Fibroblast of skin of left quadriceps (primary cell): ENCODE measurements around the gene DDX21.
"Not testable (repeated sequence)": the region's sequence is repeated elsewhere in the genome, so short reads cannot be mapped to it uniquely, and the experiment has no call there.

Experiments
- DNase-seq, 2 experiments: peaks; one replicate each; pipeline ENCODE4 v3.0.0-alpha.2; 2013; ENCODE audit warnings: low read depth in 2 of 2

The DDX21 gene

DNA sequence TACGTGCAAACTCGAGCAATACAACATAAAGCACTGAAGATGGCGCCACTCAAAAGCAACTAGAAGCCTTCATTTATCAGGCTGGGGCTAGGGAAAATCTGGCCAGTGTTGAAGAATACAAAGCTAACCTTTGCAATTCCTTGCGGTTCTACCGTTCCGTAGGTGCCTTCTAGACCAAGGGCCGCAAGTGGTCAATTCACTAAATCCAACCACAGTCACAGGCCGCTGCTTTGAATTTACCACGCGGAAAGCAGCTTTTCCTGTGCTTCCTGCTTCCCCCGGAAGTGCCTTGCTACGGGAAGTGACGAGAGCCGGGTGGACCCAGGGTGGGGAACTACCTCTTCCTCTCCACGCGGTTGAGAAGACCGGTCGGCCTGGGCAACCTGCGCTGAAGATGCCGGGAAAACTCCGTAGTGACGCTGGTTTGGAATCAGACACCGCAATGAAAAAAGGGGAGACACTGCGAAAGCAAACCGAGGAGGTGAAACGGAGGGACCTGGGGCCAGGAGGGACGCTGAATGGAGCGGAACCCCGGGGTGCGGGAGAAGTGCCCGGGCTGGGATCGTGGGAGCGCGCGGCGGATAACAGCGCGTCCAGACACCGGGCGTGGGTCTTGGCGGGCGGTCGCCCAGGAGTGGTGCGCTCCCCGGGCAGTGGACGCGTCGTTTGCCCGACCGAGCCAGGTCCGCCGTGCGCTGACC is at the start of gene DDX21:
DDX21 (plus strand) TSS at position 339 of the 701 bp plus-strand sequence; CDS start at position 395, 56 bp downstream.
- DNase-seq, result peak; percentile 72 to 73

DNA sequence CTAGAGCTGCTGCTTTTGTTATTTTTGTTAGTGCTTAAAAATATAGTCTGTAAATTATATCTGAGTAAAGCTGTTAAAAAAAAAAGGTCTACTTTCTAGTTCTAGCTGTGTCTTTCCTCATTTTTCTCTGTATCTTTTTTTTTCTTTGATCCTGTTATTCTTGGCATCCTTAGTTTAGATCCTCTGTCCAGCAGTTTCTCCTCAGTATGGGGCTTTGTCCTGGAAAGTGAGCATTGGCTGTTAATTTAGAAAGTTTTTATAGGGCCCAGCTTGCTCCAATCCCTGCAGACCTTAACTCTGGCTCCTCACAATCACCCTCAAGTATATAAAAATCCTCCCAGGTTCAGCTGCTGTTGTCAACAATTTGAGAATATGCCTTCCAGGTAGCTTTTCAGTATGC is 31.4 kb upstream of the DDX21 start:
- DNase-seq, result no peak

DNA sequence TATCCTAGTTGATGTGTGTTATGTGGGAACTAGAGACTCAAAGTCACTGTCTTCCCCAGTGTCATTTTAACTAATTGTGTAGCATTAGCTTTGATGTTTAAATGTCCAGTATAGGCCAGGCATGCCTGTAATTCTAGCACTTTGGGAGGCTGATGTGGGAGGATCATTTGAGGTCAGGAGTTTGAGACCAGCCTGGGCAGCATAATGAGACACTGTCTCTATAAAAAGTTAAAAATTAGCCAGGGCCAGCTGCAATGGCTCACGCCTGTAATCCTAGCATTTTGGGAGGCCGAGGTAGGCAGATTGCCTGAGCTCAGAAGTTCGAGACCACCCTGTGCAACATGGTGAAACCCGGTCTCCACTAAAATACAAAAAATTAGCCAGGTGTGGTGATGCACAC is 30.5 kb upstream of the DDX21 start:
- no peak for DNase-seq

DNA sequence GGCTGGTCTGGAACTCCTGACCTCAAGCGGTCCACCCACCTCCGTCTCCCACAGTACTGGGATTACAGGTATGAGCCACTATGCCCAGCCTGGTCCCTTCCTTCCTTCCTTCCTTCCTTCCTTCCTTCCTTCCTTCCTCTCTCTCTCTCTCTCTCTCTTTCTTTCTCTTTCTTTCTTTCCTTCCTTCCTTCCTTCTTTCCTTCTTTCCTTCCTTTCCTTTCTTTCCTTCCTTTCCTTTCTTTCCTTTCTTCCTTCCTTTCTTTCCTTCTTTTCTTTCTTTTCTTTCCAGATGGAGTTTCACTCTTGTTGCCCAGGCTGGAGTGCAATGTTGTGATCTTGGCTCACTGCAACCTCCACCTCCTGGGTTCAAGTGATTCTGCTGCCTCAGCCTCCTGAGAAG is 26.8 kb upstream of the DDX21 start:
- not testable (repeated sequence) for DNase-seq

DNA sequence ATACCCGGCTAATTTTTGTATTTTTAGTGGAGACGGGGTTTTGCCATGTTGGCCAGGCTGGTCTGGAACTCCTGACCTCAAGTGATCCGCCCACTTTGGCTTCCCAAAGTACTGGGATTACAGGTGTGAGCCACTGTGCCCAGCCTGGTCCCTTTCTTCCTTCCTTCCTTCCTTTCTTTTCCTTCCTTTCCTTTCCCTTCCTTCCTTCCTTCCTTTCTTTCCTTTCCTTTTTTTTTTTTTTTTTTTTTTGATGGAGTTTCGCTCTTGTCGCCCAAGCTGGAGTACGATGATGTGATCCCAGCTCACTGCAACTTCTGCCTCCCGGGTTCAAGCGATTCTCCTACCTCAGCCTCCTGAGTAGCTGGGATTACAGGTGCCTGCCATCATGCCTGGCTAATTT is 26.1 kb upstream of the DDX21 start:
- not testable (repeated sequence) for DNase-seq

GRCh38 chr10:68932860-68933259 is 23.1 kb upstream of the DDX21 start:
- DNase-seq, result not testable (repeated sequence)

DNA sequence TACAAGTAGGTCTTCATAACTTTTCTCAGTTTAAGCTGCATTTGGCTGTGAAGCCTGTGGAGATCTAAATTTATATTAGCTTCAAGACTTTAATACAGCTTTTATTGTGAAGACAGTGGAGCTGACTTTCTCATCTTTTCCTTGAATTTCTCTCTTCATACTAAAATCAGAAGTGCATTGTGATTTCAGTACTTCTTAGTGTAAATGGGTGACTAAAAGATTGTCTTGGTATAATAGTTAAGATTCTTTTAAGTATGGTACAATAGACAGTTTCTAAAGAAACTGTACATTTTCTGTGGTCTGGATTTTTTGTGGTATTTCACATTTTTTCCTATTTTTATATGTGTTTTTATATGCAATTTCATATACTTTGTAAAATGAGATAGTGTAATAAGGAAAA is 21.0 kb upstream of the DDX21 start:
- DNase-seq, result no peak

- no peak for DNase-seq
Observed at GRCh38 chr10:68938117-68938516, 17.9 kb upstream of the DDX21 start.

GRCh38 chr10:68938884-68939283 is 17.1 kb upstream of the DDX21 start:
- DNase-seq, result no peak

DNA sequence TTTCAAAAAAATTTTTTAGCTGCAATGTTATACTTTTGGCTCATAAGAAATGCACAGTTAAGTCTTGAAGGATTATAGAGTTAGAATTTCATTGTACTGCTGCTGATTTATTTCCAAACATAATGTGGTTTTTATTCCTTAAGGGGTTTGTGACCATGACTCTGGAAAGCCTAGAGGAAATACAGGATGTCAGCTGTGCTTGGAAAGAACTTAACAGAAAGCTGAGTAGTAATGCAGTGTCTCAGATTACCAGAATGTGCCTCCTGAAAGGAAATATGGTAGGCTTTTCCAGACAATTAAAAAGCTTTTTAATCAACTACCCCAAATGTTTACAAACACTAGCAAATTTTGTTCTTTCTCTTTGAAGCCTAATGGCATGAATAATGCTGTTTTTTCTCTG is 15.1 kb upstream of the DDX21 start:
- DNase-seq, result not testable (repeated sequence)

DNA sequence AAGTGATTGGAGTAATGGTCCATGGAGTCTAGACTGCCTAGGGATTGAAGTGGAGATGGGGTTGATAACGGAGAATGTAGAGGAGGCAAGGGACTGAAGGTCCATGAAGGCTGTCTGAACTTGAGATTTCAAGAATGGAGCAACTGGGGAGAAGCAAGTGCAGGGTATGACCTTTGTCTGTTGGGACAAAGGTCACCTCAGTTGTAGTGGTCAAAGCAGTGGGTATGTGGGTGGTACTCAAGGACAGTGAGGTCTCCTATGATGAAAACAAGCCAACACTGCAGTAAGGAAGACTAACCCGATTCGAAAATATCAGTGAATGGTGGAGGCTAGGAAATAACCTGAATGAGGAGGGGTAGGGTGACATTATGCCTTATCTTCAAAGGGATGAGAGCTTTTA is 5.4 kb upstream of the DDX21 start:
- no peak for DNase-seq

DNA sequence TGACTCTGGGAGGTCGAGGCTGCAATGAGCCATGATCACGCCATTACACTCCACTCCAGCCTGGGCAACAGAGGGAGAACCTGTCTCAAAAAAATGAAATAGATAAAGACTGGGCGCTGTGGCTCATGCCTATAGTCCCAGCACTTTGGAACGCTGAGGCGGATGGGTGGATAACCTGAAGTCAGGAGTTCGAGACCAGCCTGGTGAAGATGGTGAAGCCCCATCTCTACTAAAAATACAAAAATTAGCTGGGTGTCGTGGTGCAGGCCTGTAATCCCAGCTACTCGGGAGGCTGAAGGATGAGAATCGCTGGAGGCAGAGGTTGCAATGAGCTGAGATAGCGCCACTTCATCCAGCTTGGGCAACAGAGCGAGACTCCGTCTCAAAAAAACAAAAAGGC is 1.1 kb upstream of the DDX21 start:
- no peak for DNase-seq

DNA sequence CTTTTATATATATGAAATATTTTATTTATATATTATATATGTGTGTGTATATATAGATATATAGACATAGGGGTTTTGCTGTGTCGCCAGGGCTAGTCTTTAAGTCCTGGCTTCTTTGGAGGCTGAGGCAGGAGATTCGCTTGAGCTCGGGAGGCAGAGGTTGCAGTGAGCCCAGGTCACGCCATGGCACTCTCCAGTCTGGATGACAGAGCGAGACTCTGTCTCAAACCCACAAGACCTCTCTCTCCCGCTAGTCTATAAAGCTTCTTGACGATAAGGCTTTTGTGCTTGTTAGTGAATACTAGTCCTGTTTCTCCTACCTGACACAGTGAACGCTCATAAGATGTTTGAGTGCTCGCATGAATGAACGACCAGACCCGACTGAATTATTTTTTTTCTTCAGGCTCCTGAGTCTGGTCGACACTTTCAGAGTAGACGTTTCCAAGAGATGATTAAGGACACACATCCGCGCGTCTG is 577 bp upstream of the DDX21 start:
- DNase-seq, result no peak

DNA sequence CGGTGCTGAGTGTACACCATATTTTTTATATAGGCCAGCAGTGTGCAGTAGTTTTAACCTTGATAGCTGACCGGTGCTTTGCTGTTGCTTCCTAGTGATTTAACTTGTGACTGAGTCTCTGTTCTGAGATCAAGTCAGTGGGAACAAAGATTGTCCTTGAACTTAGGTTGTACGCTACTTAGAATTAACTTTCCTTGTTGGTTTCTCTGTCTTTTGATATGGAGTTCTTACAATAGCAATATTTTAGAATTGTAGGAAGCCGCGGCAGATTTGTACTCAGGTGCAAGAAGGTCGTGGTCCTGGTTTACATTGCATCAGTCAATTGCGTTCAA is 1.3 kb downstream of the DDX21 start:
- DNase-seq, result no peak

GRCh38 chr10:68957654-68958053 is 1.7 kb downstream of the DDX21 start:
- DNase-seq, result no peak

DNA sequence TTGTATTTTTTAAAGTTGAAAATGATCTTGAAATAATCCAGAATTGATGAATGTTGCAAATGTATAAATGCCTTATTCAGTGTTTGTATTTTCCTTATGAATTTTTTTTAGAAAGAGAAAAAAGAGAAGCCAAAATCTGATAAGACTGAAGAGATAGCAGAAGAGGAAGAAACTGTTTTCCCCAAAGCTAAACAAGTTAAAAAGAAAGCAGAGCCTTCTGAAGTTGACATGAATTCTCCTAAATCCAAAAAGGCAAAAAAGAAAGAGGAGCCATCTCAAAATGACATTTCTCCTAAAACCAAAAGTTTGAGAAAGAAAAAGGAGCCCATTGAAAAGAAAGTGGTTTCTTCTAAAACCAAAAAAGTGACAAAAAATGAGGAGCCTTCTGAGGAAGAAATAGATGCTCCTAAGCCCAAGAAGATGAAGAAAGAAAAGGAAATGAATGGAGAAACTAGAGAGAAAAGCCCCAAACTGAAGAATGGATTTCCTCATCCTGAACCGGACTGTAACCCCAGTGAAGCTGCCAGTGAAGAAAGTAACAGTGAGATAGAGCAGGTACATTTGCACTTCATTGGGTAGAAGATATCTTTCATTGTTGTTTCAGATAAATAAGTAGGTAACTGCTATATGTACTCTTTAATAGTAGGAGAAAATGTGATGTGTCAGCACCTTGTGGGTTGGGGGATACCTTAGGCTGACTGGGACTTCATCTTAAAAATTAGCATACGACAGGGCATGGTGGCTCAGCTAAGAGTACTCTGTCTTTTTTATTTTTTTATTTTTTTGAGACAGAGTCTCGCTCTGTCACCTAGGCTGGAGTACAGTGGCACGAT is 3.9 kb downstream of the DDX21 start:
- no peak for DNase-seq

DNA sequence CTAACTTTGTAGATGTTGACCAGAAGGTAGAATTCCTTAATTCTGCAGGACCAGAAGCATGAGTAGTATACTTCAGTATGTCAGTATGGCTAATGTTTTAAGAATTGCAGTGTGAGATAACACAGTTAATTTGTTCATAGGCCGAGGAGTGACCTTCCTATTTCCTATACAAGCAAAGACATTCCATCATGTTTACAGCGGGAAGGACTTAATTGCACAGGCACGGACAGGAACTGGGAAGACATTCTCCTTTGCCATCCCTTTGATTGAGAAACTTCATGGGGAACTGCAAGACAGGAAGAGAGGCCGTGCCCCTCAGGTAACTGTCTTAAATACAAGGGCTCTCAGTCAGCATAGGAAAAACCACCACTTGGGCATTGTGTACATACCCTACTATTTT is 7.2 kb downstream of the DDX21 start:
- no peak for DNase-seq

DNA sequence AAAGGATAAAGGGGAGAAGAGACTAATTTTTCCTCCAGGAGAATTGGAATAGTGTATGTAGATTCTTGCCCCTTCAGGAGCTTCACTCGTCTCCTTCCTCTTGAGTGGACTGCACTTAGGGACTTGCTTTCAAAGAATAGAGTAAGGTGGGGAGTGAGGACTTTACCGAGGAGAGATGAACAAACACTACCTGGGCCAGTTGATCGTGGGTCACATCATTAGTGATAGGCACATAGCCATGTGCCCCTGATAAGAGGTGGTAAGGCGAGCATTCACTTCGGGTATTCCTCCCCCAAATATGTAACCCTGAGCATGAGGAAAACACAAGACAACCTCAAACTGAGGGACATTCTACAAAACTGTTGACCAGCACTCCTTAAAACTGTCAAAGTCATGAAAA is 18.0 kb downstream of the DDX21 start:
- DNase-seq, result no peak

GRCh38 chr10:68975936-68976473 is 20.0 kb downstream of the DDX21 start:
- DNase-seq, result not testable (repeated sequence)

- DNase-seq, result not testable (repeated sequence)
Observed at GRCh38 chr10:68979738-68980137, 23.8 kb downstream of the DDX21 start.

DNA sequence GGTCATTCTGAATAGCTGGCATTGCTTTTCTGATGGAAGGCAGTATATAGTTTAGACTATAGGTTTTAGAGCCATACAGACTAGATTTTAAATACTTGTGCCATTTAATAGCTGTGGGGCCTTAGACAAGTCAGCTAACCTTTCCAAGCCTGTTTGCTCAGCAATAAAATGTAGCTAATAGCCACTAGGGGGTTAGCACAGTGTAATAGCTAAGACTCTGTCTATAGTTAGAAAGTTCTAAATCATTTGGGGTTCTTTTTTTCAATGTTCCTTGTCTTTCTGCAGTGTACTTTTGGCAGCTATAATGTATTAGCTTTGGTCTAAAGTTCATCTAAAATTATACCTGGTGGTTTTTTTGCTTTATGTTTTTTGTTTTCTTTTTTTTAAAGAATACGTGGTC is 25.1 kb downstream of the DDX21 start:
- no peak for DNase-seq

GRCh38 chr10:68982389-68982788 is 26.4 kb downstream of the DDX21 start:
- no peak for DNase-seq

GRCh38 chr10:68987611-68988010 is 31.6 kb downstream of the DDX21 start:
- no peak for DNase-seq
